Measurements from ENCODE around the gene GALNT10. TPM values are rescaled to one million over a fixed set of nuclear protein-coding genes. Genes with fewer than 3 reads are reported as not detected.

The GALNT10 gene
- total RNA-seq, 1 experiment from 2014 or later: 23.4 TPM

- H3K4me3 ChIP-seq (ENCODE audit: low read depth, low read length): no peak overlapping the region
- peaks cover 3% of the 10 kb centered on the region; the same call in 1 of the 2 replicates for H3K36me3 ChIP-seq (ENCODE audit: control insufficient read depth, insufficient read depth, low read length)
- BruUV-seq (replicated peaks): no TSS peak
- H3K27me3 Mint-ChIP-seq (ENCODE audit: insufficient read depth, unreplicated experiment): no peaks in the 10 kb centered on the region
- intact Hi-C loops (cut with micrococcal nuclease; ENCODE audit: unreplicated experiment): no loop called here
- H3K4me3 Mint-ChIP-seq (ENCODE audit: unreplicated experiment): no peak overlapping the region
- no peaks in the 10 kb centered on the region for H3K4me1 Mint-ChIP-seq (ENCODE audit: low read depth, unreplicated experiment)
- H3K9me3 Mint-ChIP-seq (ENCODE audit: unreplicated experiment): peaks cover 10% of the 10 kb centered on the region
- ChIA-PET CTCF (no interaction called here), POLR2A (no interaction called here)
- no peak for TF ChIP-seq CTCF (IDR thresholded peaks at IDR 0.05; ENCODE audit: insufficient read depth in 1 of 2, low read depth in 1 of 2, low read length in 1 of 2, severe bottlenecking in 1 of 2, unreplicated experiment in 1 of 2)
- H3K27ac Mint-ChIP-seq (ENCODE audit: unreplicated experiment): no peak overlapping the region
- H3K27me3 ChIP-seq (replicated peaks; ENCODE audit: control insufficient read depth, insufficient read depth, low read length): no peaks in the 10 kb centered on the region
- no peaks in the 10 kb centered on the region for H3K4me1 ChIP-seq
- H3K36me3 Mint-ChIP-seq (ENCODE audit: insufficient read depth, unreplicated experiment): peaks cover 26% of the 10 kb centered on the region
- H3K9me3 ChIP-seq: no peaks in the 10 kb centered on the region
- no peak for DNase-seq
Observed at GRCh38 chr5:154437281-154437965, 246.9 kb downstream of the GALNT10 start.

- no peak overlapping the region for H3K4me3 Mint-ChIP-seq (ENCODE audit: unreplicated experiment)
- H3K27ac Mint-ChIP-seq (ENCODE audit: unreplicated experiment): no peak overlapping the region
- TF ChIP-seq CTCF (IDR thresholded peaks at IDR 0.05; ENCODE audit: insufficient read depth in 1 of 2, low read depth in 1 of 2, low read length in 1 of 2, severe bottlenecking in 1 of 2, unreplicated experiment in 1 of 2): no peak
- no peak overlapping the region for H3K4me3 ChIP-seq (ENCODE audit: low read depth, low read length)
- H3K27me3 Mint-ChIP-seq (ENCODE audit: insufficient read depth, unreplicated experiment): no peaks in the 10 kb centered on the region
- no peaks in the 10 kb centered on the region for H3K9me3 ChIP-seq
- POLR2A ChIA-PET: no interaction called here
- peaks cover 30% of the 10 kb centered on the region for H3K36me3 Mint-ChIP-seq (ENCODE audit: insufficient read depth, unreplicated experiment)
- peaks cover 3% of the 10 kb centered on the region; the same call in 1 of the 2 replicates for H3K36me3 ChIP-seq (ENCODE audit: control insufficient read depth, insufficient read depth, low read length)
- CTCF ChIA-PET: no interaction called here
- DNase-seq: no peak
- intact Hi-C loops (cut with micrococcal nuclease; ENCODE audit: unreplicated experiment): no loop called here
- peaks cover 10% of the 10 kb centered on the region for H3K9me3 Mint-ChIP-seq (ENCODE audit: unreplicated experiment)
- H3K27me3 ChIP-seq (replicated peaks; ENCODE audit: control insufficient read depth, insufficient read depth, low read length): no peaks in the 10 kb centered on the region
- no TSS peak for BruUV-seq (replicated peaks)
- H3K4me1 Mint-ChIP-seq (ENCODE audit: low read depth, unreplicated experiment): peaks cover 10% of the 10 kb centered on the region
- H3K4me1 ChIP-seq: no peaks in the 10 kb centered on the region
Observed at GRCh38 chr5:154440540-154440939, 250.0 kb downstream of the GALNT10 start.

- Mint-ChIP-seq H3K27ac (ENCODE audit: unreplicated experiment) (no peak overlapping the region), H3K4me1 (ENCODE audit: low read depth, unreplicated experiment) (peaks cover 16% of the 10 kb centered on the region), H3K4me3 (ENCODE audit: unreplicated experiment) (no peak overlapping the region), H3K27me3 (ENCODE audit: insufficient read depth, unreplicated experiment) (no peaks in the 10 kb centered on the region), H3K36me3 (ENCODE audit: insufficient read depth, unreplicated experiment) (peaks cover 21% of the 10 kb centered on the region), H3K9me3 (ENCODE audit: unreplicated experiment) (no peaks in the 10 kb centered on the region)
- Histone ChIP-seq H3K9me3 (no peaks in the 10 kb centered on the region), H3K36me3 (ENCODE audit: control insufficient read depth, insufficient read depth, low read length) (peaks cover under 1% of the 10 kb centered on the region; the same call in 1 of the 2 replicates), H3K27me3 (replicated peaks; ENCODE audit: control insufficient read depth, insufficient read depth, low read length) (no peaks in the 10 kb centered on the region), H3K4me3 (ENCODE audit: low read depth, low read length) (no peak overlapping the region), H3K4me1 (no peaks in the 10 kb centered on the region)
- CTCF ChIA-PET: no interaction called here
- intact Hi-C loops (cut with micrococcal nuclease; ENCODE audit: unreplicated experiment): no loop called here
- DNase-seq: no peak
- BruUV-seq (replicated peaks): no TSS peak
- no peak for TF ChIP-seq CTCF (IDR thresholded peaks at IDR 0.05; ENCODE audit: insufficient read depth in 1 of 2, low read depth in 1 of 2, low read length in 1 of 2, severe bottlenecking in 1 of 2, unreplicated experiment in 1 of 2)
- POLR2A ChIA-PET: no interaction called here
Observed at GRCh38 chr5:154442801-154443200, 252.3 kb downstream of the GALNT10 start.
